NCI-H460 (cell line): Measurements from ENCODE around the gene CLCN4. TPM values are rescaled to one million over a fixed set of nuclear protein-coding genes. Genes with fewer than 3 reads are reported as not detected.

Experiments used
- DNase-seq: peaks from one replicate; pipeline ENCODE4 v3.0.0-alpha.2; 2016; ENCODE audit warnings: low read depth; ENCODE audit errors: extremely low read depth
- total RNA-seq: library from RNA; depleted of rRNA; stranded (reverse); fragments of >200 nt; shearing (Covaris generic); gene quantifications from 2 replicates; pipeline ENCODE4 v1.2.3, GENCODE V29; 2014

CLCN4 gene
- total RNA-seq, 1 experiment from 2014 or later, result 4.1 TPM

- DNase-seq, result no peak
These were observed 8.9 kb downstream of the CLCN4 start for GRCh38 chrX:10165580-10166247.

- DNase-seq, result no peak
These were observed 9.5 kb downstream of the CLCN4 start for GRCh38 chrX:10166248-10166716.

- DNase-seq, result no peak
These were observed 10.0 kb downstream of the CLCN4 start for GRCh38 chrX:10166731-10167151.

- DNase-seq, result no peak
These were observed 10.8 kb downstream of the CLCN4 start for GRCh38 chrX:10167573-10167972.

GRCh38 chrX:10168226-10168625, 11.5 kb downstream of the CLCN4 start:
- no peak for DNase-seq

- no peak for DNase-seq
These were observed 12.4 kb downstream of the CLCN4 start for GRCh38 chrX:10169175-10169574.

- no peak for DNase-seq
These were observed 14.5 kb downstream of the CLCN4 start for GRCh38 chrX:10171249-10171648.

GRCh38 chrX:10172877-10173276, 16.1 kb downstream of the CLCN4 start:
- no peak for DNase-seq

GRCh38 chrX:10173331-10173900, 16.6 kb downstream of the CLCN4 start:
- DNase-seq, result no peak

GRCh38 chrX:10174051-10174450, 17.3 kb downstream of the CLCN4 start:
- DNase-seq, result no peak

- DNase-seq, result no peak
These were observed 18.0 kb downstream of the CLCN4 start for GRCh38 chrX:10174810-10175209.

- no peak for DNase-seq
These were observed 18.6 kb downstream of the CLCN4 start for GRCh38 chrX:10175319-10175871.

- DNase-seq, result no peak
These were observed 19.6 kb downstream of the CLCN4 start for GRCh38 chrX:10176121-10177003.

GRCh38 chrX:10177004-10177396, 20.2 kb downstream of the CLCN4 start:
- DNase-seq, result no peak

GRCh38 chrX:10177601-10178000, 20.8 kb downstream of the CLCN4 start:
- no peak for DNase-seq

- DNase-seq, result no peak
These were observed 22.2 kb downstream of the CLCN4 start for GRCh38 chrX:10178866-10179463.

- no peak for DNase-seq
These were observed 27.0 kb downstream of the CLCN4 start for GRCh38 chrX:10183760-10184159.

- no peak for DNase-seq
These were observed 27.6 kb downstream of the CLCN4 start for GRCh38 chrX:10184411-10184810.

GRCh38 chrX:10186355-10186754, 29.6 kb downstream of the CLCN4 start:
- no peak for DNase-seq

- DNase-seq, result no peak
These were observed 30.6 kb downstream of the CLCN4 start for GRCh38 chrX:10187421-10187820.
